GM12892 (cell line): Measurements from ENCODE around the gene CFAP161.

Source experiments
- POLR2A ChIP-seq: IDR thresholded peaks from 2 replicates; pipeline ENCODE4 v1.6.1; 2011; ENCODE audit warnings: low read depth, low read length, control low read depth
- TAF1 ChIP-seq: IDR thresholded peaks from 2 replicates; pipeline ENCODE4 v1.6.1; 2011; ENCODE audit warnings: low read depth, mild to moderate bottlenecking, control low read depth, low read length, borderline replicate concordance

- no peak for TF ChIP-seq TAF1
- no peak for TF ChIP-seq POLR2A
These were observed 23.8 kb downstream of the CFAP161 start for GRCh38 chr15:81157939-81158223.
